ENCODE measurements around the gene SOX6.

DNA sequence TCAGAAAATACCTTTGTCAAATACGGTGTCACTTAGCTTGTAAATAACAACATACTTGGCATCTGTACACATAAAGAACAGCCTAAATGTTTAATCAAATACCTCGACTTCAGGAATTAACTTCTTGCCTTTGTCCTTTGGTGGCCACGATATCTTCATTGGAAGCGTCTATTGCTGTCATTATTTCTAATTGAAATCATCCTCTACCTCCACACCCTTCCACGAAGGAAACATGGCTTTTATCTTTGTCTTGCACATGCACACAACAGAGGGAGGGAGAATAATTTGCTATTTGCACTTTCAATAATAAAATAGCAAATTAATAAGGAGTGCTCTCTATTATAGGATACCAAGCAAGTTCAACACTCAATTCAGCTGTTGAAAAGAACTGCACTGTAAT lies 25.8 kb upstream of the SOX6 start:
- TF ChIP-seq, protein P1, sequence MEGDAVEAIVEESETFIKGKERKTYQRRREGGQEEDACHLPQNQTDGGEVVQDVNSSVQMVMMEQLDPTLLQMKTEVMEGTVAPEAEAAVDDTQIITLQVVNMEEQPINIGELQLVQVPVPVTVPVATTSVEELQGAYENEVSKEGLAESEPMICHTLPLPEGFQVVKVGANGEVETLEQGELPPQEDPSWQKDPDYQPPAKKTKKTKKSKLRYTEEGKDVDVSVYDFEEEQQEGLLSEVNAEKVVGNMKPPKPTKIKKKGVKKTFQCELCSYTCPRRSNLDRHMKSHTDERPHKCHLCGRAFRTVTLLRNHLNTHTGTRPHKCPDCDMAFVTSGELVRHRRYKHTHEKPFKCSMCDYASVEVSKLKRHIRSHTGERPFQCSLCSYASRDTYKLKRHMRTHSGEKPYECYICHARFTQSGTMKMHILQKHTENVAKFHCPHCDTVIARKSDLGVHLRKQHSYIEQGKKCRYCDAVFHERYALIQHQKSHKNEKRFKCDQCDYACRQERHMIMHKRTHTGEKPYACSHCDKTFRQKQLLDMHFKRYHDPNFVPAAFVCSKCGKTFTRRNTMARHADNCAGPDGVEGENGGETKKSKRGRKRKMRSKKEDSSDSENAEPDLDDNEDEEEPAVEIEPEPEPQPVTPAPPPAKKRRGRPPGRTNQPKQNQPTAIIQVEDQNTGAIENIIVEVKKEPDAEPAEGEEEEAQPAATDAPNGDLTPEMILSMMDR (IDR thresholded peaks at IDR 0.05) = no peak
- TF ChIP-seq POLR2A (IDR thresholded peaks at IDR 0.05; ENCODE audit: low read depth) (no peak), EP300 (IDR thresholded peaks at IDR 0.05) (no peak), POLR2AphosphoS5 (IDR thresholded peaks at IDR 0.05) (no peak)

All from esophagus muscularis mucosa (tissue), 4 donors.